Subcutaneous preadipocyte (primary cell): ENCODE results near the gene MAP4. TPM values are rescaled to one million over a fixed set of nuclear protein-coding genes. Genes with fewer than 3 reads are reported as not detected.

Source experiments
- small RNA-seq: library from RNA; depleted of rRNA; stranded (forward); fragments of <200 nt; gene quantifications from one replicate; pipeline ENCODE3, GENCODE V24; 2012
- total RNA-seq: library from RNA; depleted of rRNA; stranded (reverse); fragments of >200 nt; gene quantifications from 2 replicates; pipeline ENCODE4 v1.2.3, GENCODE V29; 2012

The MAP4 gene
- 111 and 136 TPM in 2 replicates for total RNA-seq

GRCh38 chr3:48016301-48016973 is at the start of gene MAP4:
Gene MAP4, minus strand, starts transcription at chr3:48016416. Its CDS starts 17,556 bp downstream, at chr3:47998860.

GRCh38 chr3:47802734-47803479 is 213.3 kb downstream of the MAP4 start, which contains the start of gene DHX30:
Gene DHX30, plus strand, starts transcription at chr3:47803138. Its CDS starts 7,546 bp downstream, at chr3:47810684.

Small RNA genes within 50 kb of the gene (small RNA-seq; reads per million reads assigned to genes)
- gene AC124916.2 (not detected), gene MIR1226 (19.6 reads per million, percentile 97 among the genes with 10 or more reads in this experiment), gene RF00019 (not detected), gene RF02271 (not detected)

Other genes starting within 250 kb of the MAP4 start
- gene SMARCC1, start 234.5 kb downstream of the MAP4 start, total RNA-seq: 38.2 and 49.3 TPM in 2 replicates
- 68.0 and 91.9 TPM in 2 replicates for gene DHX30, start 213.3 kb downstream of the MAP4 start, total RNA-seq
- gene CDC25A, start 172.0 kb upstream of the MAP4 start, total RNA-seq: 4.8 and 18.6 TPM in 2 replicates
- not detected in 2 replicates for gene CAMP, start 207.1 kb upstream of the MAP4 start, total RNA-seq
- 7.4 and 7.7 TPM in 2 replicates for gene ZNF589, start 224.7 kb upstream of the MAP4 start, total RNA-seq